Hippocampal formation (tissue), 2 donors: ENCODE data around the gene DGCR2.
A peak's percentile ranks its signal among the peaks of the same experiment; 100 is the strongest.
"Not testable (repeated sequence)": the region's sequence is repeated elsewhere in the genome, so short reads cannot be mapped to it uniquely, and the experiment has no call there.

ENCODE experiments used
- DNase-seq, 2 donors: peaks; one replicate each; lab custom pipeline; 2025; lab: John Stamatoyannopoulos, UW

The DGCR2 gene

GRCh38 chr22:19109198-19110063 lies 12.8 kb downstream of the DGCR2 start:
- peak in 1 of 2 donors; percentile 6 for DNase-seq

- DNase-seq, result no peak
Measured at GRCh38 chr22:19108807-19109197, 13.4 kb downstream of the DGCR2 start.

- no peak for DNase-seq
Measured at GRCh38 chr22:19107730-19108074, 14.5 kb downstream of the DGCR2 start.

- DNase-seq, result no peak
Measured at GRCh38 chr22:19106886-19107729, 15.1 kb downstream of the DGCR2 start.

DNA sequence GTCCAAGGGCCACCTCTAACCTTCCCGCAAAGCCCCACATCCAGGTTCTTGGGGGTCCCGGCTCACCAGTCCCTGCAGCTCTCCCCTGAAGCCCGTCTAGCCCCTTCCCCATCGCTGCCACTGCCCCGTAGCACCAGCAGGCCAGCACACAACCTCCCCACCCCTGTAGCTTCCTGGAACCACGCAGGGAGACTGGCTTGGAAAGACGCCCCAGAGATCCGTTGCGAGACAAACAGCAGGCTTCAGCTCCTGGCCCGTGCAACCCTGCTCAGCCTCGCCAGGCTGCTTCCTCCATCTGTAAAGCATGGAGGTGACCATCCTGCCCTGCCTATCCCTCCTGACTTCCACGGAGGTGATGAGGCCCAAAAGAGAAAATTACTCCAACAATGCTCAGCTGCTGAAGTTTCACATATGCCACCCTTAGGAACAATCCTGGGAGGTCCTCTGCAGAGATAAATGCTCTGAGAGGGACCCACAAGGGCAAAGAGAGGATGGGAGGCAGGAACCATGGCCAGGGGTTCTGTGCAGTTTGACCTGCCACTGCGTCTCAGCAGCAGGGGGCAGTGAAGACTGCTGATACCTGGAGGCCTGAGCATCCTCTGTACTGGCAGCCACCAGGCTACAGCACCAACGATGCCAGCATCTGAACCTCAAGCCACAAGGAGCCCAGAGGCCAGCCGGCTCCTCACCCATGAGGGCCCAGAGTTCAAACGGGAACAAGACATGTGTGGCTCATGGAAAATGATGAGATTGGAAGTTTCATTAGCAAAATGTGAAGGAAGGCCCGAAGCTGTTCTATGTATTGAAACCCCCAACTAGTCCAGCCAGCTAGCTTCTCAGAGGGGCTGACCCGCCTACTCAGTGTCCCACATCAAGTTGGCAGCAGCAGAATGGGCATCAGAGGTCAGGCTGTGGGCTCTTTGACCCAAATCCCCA lies 16.1 kb downstream of the DGCR2 start:
- no peak for DNase-seq

DNA sequence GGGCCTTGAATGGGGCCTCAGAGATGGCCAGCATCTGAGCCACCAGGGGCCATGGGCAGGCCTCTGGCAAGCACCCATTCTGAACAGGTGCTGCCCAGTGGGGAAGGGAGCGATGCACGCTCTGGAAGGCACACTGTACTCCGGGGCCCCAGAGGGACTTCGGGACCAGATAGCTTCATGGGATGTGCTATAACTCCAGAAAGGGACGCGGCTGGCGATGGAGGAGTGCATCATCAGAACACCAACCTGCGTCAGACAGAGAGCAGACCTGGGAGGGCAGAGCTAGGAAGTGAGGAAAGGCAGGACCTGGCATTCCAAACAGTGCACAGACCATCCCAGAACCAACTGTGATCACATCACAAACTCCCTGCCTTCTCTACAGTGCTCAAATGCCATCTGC lies 16.8 kb downstream of the DGCR2 start:
- no peak for DNase-seq

DNA sequence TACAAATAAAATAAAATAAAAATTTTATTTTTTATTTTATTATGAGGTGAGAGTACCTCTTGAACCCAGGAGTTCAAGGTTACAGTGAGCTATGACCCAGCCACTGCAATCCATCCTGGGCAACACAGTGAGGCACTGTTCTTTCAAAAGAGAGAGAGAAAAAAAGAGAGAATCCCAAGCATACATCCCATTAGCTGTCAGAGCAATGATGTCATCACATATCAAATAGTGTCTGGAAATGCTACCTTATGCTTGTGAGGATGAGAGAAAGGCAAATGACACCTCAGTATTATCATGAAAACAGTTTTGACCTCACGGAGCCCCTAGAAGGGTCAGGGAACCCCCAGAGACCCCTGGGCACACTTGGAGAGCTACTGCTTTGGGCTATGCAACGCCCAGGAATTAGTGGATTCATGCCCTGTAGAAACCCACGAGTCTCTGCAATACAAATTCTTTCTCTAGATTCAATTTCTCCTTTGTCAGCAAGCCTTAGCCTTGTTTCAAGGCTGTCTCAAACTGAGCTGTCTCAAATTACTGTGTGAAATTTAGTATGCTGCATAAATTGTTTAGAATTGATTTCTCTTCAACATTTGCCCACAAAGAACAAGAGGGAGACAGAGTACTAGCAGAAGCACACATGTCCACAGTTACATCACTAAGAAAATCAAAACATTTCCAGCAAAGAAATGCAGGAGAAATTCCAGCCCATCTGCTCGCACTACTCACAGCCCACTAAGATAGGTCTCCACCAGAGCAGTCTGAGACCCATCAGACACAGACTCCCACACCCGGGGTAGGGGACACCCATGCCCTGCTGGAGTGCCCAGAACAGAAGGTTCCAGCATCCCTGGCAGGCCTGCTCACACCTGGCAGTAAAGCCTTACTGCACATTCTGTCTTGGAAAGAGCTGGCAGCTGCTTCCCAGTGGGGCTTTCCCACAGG lies 18.1 kb downstream of the DGCR2 start:
- peak in 1 of 2 donors; percentile 23 for DNase-seq

DNA sequence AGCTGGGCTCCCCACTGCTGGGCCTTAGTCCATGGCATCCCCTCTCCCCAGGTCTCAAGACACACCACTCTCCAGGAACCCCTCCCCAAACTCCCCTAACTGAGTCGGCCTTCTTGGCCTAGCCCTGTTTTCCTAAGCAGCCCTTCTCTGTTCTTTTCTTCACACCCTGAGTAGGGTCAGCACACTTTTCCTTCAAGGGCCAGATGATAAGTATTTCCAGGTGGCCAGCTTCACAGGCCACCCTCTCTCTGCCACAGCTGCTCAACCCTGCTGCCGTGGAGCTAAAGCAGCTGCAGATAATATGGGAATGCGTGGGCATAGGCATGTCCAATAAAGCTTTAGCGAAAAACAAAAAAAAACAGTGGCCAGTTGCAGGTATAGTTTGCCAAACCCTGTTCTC lies 24.1 kb downstream of the DGCR2 start:
- DNase-seq, result no peak

- DNase-seq, result no peak
Measured at GRCh38 chr22:19097518-19097917, 24.7 kb downstream of the DGCR2 start.

DNA sequence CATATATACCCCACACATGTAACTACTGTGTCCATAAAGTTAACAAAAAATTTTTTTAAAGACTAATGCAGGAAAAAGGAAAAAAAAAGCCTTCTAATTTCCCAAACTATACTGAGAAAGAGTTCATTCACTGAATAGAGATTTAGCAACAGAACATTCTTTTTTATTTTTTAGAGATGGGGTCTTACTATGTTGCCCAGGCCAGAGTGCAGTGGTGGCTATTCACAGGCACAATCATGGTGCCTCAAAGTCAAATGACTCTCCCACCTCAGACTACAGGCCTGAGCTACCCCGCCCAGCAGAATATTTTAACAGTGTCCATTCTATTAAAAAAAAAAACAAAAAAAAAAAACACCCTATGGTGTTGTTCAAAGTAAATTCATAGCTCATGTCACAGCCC lies 25.7 kb downstream of the DGCR2 start:
- no peak for DNase-seq

DNA sequence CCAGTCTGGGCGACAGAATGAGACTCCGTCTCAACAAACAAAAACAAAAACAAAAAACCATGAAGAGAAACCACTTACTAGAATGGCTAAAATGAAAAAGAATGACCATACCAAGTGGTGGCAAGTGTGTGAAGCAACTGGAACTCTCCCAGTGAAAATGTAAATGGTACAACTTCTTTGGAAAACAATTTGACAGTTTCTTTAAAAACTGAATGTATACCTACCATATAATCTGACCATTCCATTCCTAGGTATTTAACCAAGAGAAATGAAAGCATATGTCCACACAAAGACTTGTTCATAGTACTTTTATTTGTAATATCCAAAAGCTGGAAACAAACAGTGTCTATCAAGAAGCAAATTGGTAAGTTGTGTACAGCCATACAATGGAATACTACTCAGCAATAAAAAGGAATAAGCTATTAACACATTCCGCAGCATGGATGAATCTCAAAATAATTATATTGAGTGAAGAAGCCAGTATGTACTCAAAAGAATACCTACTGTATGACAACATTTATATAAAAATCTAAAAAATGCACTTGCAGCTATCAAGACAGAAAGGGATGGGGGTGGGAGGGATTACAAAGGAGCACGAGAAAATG lies 27.7 kb downstream of the DGCR2 start:
- DNase-seq, result no peak

DNA sequence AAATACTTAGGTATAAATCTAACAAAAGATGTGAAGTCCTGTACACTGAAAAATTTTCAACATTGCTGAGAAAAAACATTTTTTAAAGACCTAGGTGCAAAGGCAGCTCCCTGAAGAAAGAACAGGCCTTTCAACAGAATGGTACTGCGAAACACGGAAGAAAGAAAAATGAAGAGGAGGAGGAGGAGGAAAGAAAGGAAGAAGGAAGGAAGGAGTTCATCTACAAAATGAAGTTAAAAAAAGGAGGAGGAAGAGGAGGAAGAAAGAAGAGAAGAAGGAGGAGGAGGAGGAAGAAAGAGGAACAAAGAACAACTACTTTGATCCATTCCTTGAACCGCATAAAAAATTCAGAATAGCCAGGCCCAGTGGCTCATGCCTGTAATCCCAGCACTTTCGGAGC lies 29.5 kb downstream of the DGCR2 start:
- DNase-seq, result no peak

- DNase-seq, result no peak
Measured at GRCh38 chr22:19090586-19091127, 31.6 kb downstream of the DGCR2 start.

DNA sequence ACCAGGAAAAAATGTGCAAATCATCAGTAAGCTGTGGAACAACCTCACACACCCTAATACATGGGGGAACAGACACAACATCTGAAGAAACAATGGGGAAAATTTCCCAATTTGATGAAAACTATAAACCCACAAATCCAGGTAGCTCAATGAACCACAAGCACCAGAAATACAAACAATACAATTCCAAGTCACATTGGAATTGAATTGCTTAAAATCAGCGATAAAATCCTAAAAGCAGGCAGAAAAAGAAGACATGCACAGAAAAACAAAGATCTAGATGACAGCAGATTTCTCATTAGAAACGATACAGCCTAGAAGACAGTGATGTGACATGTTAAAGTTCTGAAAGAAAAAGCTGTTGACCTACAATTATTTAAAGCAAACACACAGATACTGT lies 32.0 kb downstream of the DGCR2 start:
- DNase-seq, result no peak

- DNase-seq, result no peak
Measured at GRCh38 chr22:19088866-19089595, 33.2 kb downstream of the DGCR2 start.

DNA sequence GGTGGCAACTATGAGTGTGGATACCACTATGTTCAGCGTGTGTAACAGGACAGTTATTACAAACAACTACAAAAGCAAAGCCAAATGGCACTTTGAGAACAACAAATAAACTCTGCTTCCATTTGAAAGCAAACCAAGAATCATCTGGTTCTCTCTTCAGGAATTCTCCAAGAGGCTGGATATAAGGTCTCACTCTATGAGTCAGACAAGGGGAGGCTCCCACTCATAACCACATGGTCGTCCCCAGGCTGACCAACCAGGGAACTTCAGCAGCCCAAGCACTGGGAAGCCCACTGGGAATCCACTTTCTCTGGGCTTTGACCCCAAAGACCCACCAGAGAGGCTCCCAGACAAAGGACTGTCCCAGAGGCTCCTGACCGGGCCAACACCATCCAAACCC lies 35.3 kb downstream of the DGCR2 start:
- DNase-seq, result no peak

DNA sequence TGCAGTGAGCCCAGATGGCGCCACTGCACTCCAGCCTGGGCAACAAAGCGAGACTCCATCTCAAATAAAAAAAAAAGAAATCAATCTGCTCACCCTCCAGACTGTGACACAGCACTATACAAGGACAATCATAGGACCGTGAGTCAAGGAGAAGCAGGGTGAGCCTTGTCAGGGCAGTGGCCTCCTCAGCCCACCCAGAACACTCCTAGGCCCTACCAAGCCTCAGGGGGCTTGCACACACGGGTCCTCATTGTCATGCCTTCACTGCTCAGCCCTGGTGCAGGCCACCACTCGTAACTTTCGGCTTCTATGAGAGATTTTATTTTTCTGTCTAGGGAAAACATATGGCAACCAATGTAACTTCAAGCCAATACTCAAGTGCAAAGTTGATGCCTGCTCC lies 35.8 kb downstream of the DGCR2 start:
- no peak for DNase-seq

- peak in 1 of 2 donors; percentile 25 for DNase-seq
Measured at GRCh38 chr22:19085233-19085718, 36.9 kb downstream of the DGCR2 start.

GRCh38 chr22:19084586-19084985 lies 37.6 kb downstream of the DGCR2 start:
- DNase-seq, result not testable (repeated sequence)
